Measurements from ENCODE around the gene DNAAF5. TPM values are rescaled to one million over a fixed set of nuclear protein-coding genes. Genes with fewer than 3 reads are reported as not detected.
A peak's percentile ranks its signal among the peaks of the same experiment; 100 is the strongest.

DNAAF5 gene
- total RNA-seq, 2 experiments from 2014 or later = 25.5 to 27.0 TPM

DNA sequence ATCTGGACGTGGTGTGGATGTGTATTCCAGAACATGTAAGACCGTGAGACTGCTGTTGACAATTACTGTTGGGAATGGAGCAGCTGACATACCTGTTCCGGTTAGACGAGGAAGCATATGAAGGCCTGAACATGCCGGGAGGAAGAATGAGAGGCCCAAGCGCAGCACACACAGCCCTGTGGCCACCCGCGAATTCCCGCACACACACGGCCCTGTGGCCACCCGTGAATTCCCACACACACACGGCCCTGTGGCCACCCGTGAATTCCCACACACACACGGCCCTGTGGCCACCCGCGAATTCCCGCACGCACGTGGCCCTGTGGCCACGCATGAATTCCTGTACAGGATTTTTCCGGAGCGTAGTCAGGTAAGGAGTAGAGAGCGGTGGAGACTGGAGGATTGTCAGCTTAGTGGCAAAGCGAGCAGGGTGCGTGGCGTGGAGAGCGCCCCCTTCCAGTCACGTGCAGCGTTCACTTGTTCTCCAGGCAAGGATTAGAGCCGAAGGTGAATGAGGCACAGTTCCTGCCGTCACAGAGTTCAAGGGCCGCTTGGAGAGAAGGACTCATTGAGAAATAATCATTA lies 96.3 kb downstream of the DNAAF5 start:
- Mint-ChIP-seq H3K4me1 (ENCODE audit: low read depth) (peaks cover 16% of the 10 kb centered on the region), H3K27me3 (ENCODE audit: low read depth) (peaks cover 5% of the 10 kb centered on the region), H3K9me3 (ENCODE audit: insufficient read depth) (no peaks in the 10 kb centered on the region), H3K4me3 (no peak overlapping the region), H3K27ac (no peak overlapping the region), H3K36me3 (ENCODE audit: low read depth) (peaks cover 16% of the 10 kb centered on the region)
- ATAC-seq (no peak), DNase-seq (no peak)
- POLR2A ChIA-PET = no interaction called here
- CTCF ChIA-PET = no interaction called here

DNA sequence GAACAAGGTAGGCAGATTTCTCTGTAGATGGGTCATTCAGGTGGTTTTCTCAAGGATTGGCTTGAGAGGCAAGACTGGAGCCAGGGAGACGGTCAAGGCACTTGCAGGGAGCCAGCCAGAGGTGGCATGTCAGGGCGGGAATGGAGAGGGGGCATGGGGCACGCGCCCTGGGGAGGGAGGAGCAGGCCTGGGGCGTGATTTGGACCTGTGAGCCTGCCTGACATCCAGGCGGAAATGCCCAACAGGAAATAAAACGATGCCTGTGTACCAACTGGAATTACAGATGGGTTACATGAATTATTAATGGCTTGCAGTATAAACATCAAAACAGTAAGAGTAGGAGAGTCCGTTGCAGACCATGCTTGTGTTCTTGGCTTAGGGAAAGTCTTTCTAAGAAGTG lies 97.2 kb downstream of the DNAAF5 start:
- DNase-seq = no peak
- Mint-ChIP-seq H3K4me3 (no peak overlapping the region), H3K9me3 (ENCODE audit: insufficient read depth) (no peaks in the 10 kb centered on the region), H3K36me3 (ENCODE audit: low read depth) (peaks cover 13% of the 10 kb centered on the region), H3K27ac (no peak overlapping the region), H3K4me1 (ENCODE audit: low read depth) (peaks cover 8% of the 10 kb centered on the region), H3K27me3 (ENCODE audit: low read depth) (no peaks in the 10 kb centered on the region)
- no peak for ATAC-seq
- ChIA-PET CTCF (no interaction called here), POLR2A (no interaction called here)

DNA sequence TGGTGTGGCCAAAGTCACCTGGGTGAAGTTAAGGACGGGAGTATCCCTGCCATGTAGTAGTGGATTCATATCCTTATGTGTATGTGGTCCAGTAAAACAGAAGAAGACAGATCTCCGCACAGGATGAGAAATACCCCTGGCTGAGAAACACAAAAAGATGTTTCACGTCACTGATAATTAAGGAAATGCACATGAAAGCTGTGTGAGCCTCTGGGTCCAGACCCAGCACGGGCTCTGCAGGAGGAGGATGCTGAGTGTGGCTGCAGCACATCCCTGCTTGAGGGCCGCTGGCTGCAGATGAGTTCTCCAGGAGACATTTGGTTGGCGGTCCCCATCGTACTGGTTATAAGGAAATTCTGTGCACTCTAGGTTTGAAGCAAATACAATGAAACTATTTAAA lies 97.6 kb downstream of the DNAAF5 start:
- Mint-ChIP-seq H3K27ac (no peak overlapping the region), H3K4me3 (no peak overlapping the region), H3K36me3 (ENCODE audit: low read depth) (peaks cover 12% of the 10 kb centered on the region), H3K27me3 (ENCODE audit: low read depth) (no peaks in the 10 kb centered on the region), H3K9me3 (ENCODE audit: insufficient read depth) (no peaks in the 10 kb centered on the region), H3K4me1 (ENCODE audit: low read depth) (peaks cover 8% of the 10 kb centered on the region)
- ChIA-PET CTCF (no interaction called here), POLR2A (no interaction called here)
- DNase-seq (no peak), ATAC-seq (no peak)

DNA sequence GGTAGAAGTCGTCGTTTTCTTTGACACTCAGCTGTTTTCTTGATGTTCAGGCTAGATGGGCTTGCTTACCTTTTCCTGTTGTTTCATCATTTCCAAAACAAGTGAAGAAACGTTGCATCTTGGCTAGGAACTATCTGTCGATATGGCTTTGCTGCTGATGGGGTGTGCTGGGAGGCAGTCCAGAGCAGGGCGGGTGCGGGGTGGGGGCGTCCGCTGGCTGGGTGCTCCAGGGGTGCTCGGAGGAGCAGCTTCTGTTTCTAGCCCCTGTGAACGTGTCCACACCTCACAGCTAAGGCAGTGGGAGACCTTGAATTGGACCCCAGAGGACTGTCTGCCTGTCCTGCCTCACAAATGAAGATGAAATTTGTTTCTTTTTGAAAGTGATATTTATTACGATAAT lies 98.2 kb downstream of the DNAAF5 start:
- peaks cover 8% of the 10 kb centered on the region for H3K4me1 Mint-ChIP-seq (ENCODE audit: low read depth)
- H3K27ac Mint-ChIP-seq = no peak overlapping the region
- no peaks in the 10 kb centered on the region for H3K9me3 Mint-ChIP-seq (ENCODE audit: insufficient read depth)
- ATAC-seq = no peak
- DNase-seq = no peak
- POLR2A ChIA-PET = no interaction called here
- H3K36me3 Mint-ChIP-seq (ENCODE audit: low read depth) = peaks cover 9% of the 10 kb centered on the region
- H3K4me3 Mint-ChIP-seq = no peak overlapping the region
- CTCF ChIA-PET = no interaction called here
- H3K27me3 Mint-ChIP-seq (ENCODE audit: low read depth) = no peaks in the 10 kb centered on the region

DNA sequence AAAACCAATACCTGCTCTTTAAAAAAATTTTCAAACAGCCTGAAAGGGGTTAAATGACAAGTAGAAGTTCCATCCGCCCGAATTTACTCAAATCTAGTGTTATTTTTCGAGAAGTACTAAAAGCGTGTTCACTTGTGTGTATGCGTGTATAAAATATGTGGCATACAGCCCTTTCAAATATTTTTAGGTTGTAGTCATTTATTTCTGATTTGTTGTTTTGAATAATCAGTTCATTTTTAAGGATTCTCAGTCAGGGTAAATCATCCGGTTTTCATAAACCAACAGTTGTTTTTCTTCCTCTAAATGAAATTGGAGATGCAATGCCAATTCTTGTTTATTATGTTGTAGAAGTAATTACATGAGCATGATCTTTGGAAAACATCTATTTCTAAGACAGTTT lies 98.9 kb downstream of the DNAAF5 start:
- no peaks in the 10 kb centered on the region for H3K27me3 Mint-ChIP-seq (ENCODE audit: low read depth)
- no peak overlapping the region for H3K4me3 Mint-ChIP-seq
- no peak for DNase-seq
- H3K36me3 Mint-ChIP-seq (ENCODE audit: low read depth) = peaks cover 7% of the 10 kb centered on the region
- no peak overlapping the region for H3K27ac Mint-ChIP-seq
- no peak for ATAC-seq
- peaks cover 10% of the 10 kb centered on the region for H3K4me1 Mint-ChIP-seq (ENCODE audit: low read depth)
- CTCF ChIA-PET = no interaction called here
- POLR2A ChIA-PET = no interaction called here
- no peaks in the 10 kb centered on the region for H3K9me3 Mint-ChIP-seq (ENCODE audit: insufficient read depth)

DNA sequence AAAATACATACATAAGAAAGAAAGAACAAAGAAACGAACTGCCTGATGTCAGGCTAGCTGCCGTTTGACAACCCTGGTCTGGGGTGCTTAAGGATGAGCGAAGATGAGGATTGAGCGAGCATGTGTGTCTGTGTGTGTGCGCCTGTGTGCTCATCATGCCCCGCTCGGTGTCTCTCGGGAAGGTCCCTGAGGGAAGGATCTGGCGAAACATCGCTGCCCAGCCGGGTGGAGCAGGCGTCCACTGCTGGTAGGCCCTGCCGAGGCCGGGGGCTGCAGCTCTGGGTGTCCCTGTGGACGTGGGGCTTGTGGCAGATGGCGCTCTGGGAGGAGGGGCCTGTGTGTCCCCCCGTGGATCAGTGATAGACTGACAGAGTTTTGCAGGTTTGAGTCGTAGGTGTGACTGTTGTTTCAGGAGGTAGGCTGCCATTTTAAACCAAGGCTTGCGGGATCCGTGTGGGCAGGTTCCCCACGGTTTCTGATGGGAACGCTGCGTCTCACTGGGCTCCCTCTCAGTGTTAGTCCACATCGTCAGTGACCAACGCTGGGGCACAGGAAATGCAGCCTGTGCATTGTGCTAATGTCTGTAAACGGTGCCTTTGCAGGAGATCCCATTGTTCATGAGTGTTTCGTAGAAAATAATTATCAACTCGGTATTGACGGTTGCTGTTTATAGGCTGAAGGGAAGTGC lies 99.9 kb downstream of the DNAAF5 start:
- CTCF ChIA-PET = interaction anchor here (1.0 kb wide), 1 partner anchor 8 kb away, joined by 3 read pairs; no protein-coding TSS in a partner anchor
- POLR2A ChIA-PET = no interaction called here

DNA sequence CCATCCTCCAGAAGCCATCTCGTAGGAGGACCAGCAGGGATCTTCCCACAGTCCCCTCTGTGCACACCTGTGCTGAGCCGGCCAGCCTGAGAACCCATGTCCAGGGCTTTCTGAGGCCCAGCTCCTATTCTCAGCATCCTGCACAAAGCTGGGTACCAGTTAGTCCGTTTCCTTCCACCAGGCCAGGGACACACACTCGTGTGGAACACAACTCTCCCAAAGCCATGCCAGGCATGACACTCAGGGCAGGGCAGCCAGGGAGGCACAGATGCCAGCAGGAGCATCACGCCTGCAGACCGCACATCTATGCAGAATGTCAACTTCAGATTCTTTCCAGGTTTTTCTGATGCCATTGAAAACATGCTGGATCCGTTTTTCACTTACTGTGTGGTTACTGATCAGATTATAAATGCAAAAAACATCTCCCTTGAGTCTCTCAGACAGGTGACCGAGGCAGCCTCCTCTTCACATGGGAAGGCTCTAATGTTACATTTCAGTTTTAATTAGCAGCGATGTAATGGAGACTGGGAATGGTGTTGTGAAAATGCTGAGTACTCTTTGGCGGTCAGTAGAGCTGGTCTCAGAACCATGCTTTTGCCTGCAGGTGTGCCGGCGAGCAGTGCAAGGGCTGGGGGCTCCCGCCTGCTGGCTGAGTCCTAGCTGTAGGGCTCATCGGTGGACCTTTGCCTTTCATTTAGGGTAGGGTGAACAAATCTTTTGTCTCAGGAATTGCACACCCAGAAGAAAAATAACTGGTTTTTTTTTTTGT lies 102.5 kb downstream of the DNAAF5 start:
- no peaks in the 10 kb centered on the region for H3K9me3 Mint-ChIP-seq (ENCODE audit: insufficient read depth)
- H3K4me3 Mint-ChIP-seq = no peak overlapping the region
- no peaks in the 10 kb centered on the region for H3K27me3 Mint-ChIP-seq (ENCODE audit: low read depth)
- no peak overlapping the region for H3K27ac Mint-ChIP-seq
- peaks cover 9% of the 10 kb centered on the region for H3K36me3 Mint-ChIP-seq (ENCODE audit: low read depth)
- ChIA-PET CTCF (no interaction called here), POLR2A (no interaction called here)
- DNase-seq (no peak), ATAC-seq (no peak)
- peaks cover 31% of the 10 kb centered on the region for H3K4me1 Mint-ChIP-seq (ENCODE audit: low read depth)

More for the DNA sequence above, 99.9 kb downstream of the DNAAF5 start:
- ATAC-seq = no peak
- Mint-ChIP-seq H3K27me3 (ENCODE audit: low read depth) (no peaks in the 10 kb centered on the region), H3K36me3 (ENCODE audit: low read depth) (peaks cover 2% of the 10 kb centered on the region), H3K4me3 (no peak overlapping the region), H3K4me1 (ENCODE audit: low read depth) (peaks cover 13% of the 10 kb centered on the region), H3K9me3 (ENCODE audit: insufficient read depth) (no peaks in the 10 kb centered on the region), H3K27ac (no peak overlapping the region)
- DNase-seq = no peak

DNA sequence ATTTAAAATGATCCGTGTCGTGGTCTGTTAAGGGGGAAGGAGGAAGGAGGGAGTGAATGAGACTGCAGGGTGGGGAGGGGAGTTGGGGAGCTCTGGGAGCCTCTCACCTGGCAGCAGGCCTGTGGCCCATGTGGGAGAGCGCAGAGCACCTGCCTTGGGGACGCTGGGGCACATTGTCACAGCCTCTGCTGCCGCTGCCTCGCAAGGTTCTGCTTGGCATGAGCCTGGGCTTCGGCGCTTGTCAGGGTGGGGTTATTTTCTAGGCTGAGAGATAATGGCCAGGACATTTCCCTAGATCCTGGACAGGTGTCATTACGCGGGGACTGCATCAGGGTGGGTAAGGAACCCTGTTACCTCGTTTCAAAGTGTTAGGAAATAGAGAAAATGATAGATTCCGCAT lies 103.6 kb downstream of the DNAAF5 start:
- Mint-ChIP-seq H3K27ac (no peak overlapping the region), H3K4me1 (ENCODE audit: low read depth) (peaks cover 31% of the 10 kb centered on the region), H3K9me3 (ENCODE audit: insufficient read depth) (no peaks in the 10 kb centered on the region), H3K36me3 (ENCODE audit: low read depth) (peaks cover 11% of the 10 kb centered on the region), H3K4me3 (no peak overlapping the region), H3K27me3 (ENCODE audit: low read depth) (no peaks in the 10 kb centered on the region)
- POLR2A ChIA-PET = no interaction called here
- CTCF ChIA-PET = no interaction called here
- ATAC-seq = no peak
- DNase-seq = no peak

DNA sequence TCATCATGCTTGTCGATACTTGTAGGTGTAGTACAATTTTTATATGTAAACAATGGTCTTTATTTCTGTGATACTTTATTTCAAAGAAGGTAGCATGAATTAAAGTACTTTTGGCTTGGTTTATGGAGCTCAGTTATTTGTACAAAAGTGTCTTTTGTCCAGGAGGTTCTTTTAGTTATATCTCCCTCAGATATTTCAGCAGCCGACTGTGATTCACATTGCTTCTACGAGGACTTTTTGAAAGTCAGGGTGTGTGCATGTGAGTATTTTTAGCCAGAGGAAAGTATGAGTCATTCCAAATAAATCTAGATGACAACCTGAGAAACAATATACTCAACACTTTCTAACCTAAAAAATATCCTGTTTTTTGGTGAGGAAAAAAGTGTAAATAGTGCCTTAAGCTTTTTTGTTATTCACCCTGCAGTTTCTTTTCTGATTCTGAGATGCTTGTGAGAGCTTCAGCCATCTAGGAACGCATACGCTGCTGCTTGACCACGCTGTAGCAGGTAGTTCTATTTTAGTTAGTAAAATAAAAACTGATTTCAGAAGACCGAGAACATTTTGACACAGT lies 105.2 kb downstream of the DNAAF5 start:
- Mint-ChIP-seq H3K4me1 (ENCODE audit: low read depth) (peaks cover 44% of the 10 kb centered on the region), H3K27ac (peak overlapping the region; percentile 82), H3K27me3 (ENCODE audit: low read depth) (no peaks in the 10 kb centered on the region), H3K36me3 (ENCODE audit: low read depth) (peaks cover 9% of the 10 kb centered on the region), H3K9me3 (ENCODE audit: insufficient read depth) (no peaks in the 10 kb centered on the region), H3K4me3 (peak overlapping the region; percentile 48)
- ATAC-seq (peak; percentile 51), DNase-seq (peak; percentile 30)
- CTCF ChIA-PET = interaction anchor here (0.8 to 2.1 kb wide), 5 partner anchors 14 to 472 kb away, joined by 3 to 24 read pairs (median 6); no protein-coding TSS in a partner anchor
- POLR2A ChIA-PET = interaction anchor here (0.9 to 2.0 kb wide), 4 partner anchors 9 to 19 kb away, joined by 4 to 9 read pairs (median 8); no protein-coding TSS in a partner anchor

DNA sequence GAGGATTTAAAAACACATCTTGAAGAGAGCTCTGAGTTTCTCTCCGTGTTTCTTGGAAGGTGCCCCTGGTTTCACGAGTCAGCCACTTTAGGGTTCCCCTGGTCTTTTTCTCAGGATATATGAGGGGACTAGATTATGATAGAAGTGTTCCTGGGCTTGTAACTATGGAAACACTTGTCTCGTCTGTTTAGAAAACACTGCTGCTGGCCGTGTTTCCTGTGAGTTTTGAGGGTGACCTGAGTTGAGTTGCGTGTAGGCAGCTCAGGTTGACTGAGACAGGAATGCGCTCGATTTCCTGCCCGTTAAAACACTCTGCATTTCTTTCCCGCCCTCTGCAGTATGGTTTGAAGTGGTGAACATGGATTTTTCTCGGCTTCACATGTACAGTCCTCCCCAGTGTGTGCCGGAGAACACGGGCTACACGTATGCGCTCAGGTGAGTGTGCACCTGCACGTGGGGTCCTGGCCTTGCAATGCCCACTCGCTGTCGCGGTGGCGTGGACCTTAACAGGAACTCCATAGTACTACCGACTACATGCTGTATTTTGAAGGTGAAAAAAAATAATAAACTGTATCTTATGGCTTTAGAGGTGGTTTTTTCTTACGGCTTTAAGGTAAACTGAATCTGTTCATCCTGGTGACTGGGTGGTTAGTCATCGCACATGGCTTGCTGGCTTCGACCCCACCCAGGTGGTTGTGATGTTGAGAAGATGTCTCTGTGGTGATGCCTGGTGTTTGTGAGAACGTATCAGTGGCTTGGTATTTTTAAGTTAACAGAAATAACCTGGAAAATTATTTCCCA lies 105.9 kb downstream of the DNAAF5 start, which contains the start of gene SUN1:
TSS of gene SUN1 (plus strand) at position 310 of the 801 bp plus-strand sequence. CDS start at position 359, 49 bp downstream.
- Mint-ChIP-seq H3K27me3 (ENCODE audit: low read depth) (no peaks in the 10 kb centered on the region), H3K9me3 (ENCODE audit: insufficient read depth) (no peaks in the 10 kb centered on the region), H3K4me3 (peak within 1 kb of the TSS; percentile 48), H3K36me3 (ENCODE audit: low read depth) (peaks cover 9% of the 10 kb centered on the region), H3K4me1 (ENCODE audit: low read depth) (peaks cover 44% of the 10 kb centered on the region), H3K27ac (peak within 1 kb of the TSS; percentile 82)
- ChIA-PET CTCF (interaction anchor here (0.8 to 2.1 kb wide), 5 partner anchors 13 to 473 kb away, joined by 3 to 24 read pairs (median 6); no protein-coding TSS in a partner anchor), POLR2A (interaction anchor here (0.9 to 2.0 kb wide), 4 partner anchors 8 to 20 kb away, joined by 4 to 9 read pairs (median 8); no protein-coding TSS in a partner anchor)
- DNase-seq (peak; percentile 69), ATAC-seq (peak; percentile 77)

DNA sequence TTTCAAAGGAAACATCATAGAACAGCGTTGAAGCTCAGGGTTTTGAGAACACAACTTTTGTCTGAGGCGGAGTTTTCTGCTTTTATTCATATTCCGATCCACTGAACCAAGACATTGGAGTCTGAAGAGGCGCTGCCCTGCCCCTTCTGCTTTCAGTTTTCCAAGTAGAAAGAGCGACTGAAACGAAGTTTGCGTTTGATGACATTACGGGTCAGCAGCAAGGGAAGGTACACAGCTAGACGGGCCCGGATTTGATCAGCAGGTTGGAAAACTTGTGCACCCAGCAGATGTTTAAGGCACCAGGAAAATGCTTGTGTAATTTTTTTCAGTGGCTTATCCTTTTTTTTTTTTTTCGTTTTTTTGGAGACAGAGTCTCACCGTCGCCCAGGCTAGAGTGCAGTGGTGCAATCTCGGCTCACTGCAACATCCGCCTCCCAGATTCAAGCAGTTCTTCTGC lies 106.5 kb downstream of the DNAAF5 start:
- POLR2A ChIA-PET = interaction anchor here (1.6 to 1.8 kb wide), 2 partner anchors 16 to 20 kb away, joined by 7 to 8 read pairs; no protein-coding TSS in a partner anchor
- H3K36me3 Mint-ChIP-seq (ENCODE audit: low read depth) = peaks cover 9% of the 10 kb centered on the region
- no peak for ATAC-seq
- H3K27ac Mint-ChIP-seq = peak overlapping the region; percentile 82
- H3K27me3 Mint-ChIP-seq (ENCODE audit: low read depth) = no peaks in the 10 kb centered on the region
- CTCF ChIA-PET = interaction anchor here (0.9 to 2.1 kb wide), 5 partner anchors 15 to 474 kb away, joined by 3 to 24 read pairs (median 6); no protein-coding TSS in a partner anchor
- no peak for DNase-seq
- H3K9me3 Mint-ChIP-seq (ENCODE audit: insufficient read depth) = no peaks in the 10 kb centered on the region
- H3K4me3 Mint-ChIP-seq = peak overlapping the region; percentile 25
- peaks cover 44% of the 10 kb centered on the region for H3K4me1 Mint-ChIP-seq (ENCODE audit: low read depth)
